ENCODE measurements around the gene ZBTB32.

ZBTB32 gene

GRCh38 chr19:35729021-35729420 is 24.7 kb downstream of the ZBTB32 start (continued):
- TF ChIP-seq, protein P1, sequence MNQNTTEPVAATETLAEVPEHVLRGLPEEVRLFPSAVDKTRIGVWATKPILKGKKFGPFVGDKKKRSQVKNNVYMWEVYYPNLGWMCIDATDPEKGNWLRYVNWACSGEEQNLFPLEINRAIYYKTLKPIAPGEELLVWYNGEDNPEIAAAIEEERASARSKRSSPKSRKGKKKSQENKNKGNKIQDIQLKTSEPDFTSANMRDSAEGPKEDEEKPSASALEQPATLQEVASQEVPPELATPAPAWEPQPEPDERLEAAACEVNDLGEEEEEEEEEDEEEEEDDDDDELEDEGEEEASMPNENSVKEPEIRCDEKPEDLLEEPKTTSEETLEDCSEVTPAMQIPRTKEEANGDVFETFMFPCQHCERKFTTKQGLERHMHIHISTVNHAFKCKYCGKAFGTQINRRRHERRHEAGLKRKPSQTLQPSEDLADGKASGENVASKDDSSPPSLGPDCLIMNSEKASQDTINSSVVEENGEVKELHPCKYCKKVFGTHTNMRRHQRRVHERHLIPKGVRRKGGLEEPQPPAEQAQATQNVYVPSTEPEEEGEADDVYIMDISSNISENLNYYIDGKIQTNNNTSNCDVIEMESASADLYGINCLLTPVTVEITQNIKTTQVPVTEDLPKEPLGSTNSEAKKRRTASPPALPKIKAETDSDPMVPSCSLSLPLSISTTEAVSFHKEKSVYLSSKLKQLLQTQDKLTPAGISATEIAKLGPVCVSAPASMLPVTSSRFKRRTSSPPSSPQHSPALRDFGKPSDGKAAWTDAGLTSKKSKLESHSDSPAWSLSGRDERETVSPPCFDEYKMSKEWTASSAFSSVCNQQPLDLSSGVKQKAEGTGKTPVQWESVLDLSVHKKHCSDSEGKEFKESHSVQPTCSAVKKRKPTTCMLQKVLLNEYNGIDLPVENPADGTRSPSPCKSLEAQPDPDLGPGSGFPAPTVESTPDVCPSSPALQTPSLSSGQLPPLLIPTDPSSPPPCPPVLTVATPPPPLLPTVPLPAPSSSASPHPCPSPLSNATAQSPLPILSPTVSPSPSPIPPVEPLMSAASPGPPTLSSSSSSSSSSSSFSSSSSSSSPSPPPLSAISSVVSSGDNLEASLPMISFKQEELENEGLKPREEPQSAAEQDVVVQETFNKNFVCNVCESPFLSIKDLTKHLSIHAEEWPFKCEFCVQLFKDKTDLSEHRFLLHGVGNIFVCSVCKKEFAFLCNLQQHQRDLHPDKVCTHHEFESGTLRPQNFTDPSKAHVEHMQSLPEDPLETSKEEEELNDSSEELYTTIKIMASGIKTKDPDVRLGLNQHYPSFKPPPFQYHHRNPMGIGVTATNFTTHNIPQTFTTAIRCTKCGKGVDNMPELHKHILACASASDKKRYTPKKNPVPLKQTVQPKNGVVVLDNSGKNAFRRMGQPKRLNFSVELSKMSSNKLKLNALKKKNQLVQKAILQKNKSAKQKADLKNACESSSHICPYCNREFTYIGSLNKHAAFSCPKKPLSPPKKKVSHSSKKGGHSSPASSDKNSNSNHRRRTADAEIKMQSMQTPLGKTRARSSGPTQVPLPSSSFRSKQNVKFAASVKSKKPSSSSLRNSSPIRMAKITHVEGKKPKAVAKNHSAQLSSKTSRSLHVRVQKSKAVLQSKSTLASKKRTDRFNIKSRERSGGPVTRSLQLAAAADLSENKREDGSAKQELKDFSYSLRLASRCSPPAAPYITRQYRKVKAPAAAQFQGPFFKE (tag by site-specific recombination; IDR thresholded peaks at IDR 0.05; ENCODE audit: borderline replicate concordance), result no peak
- TF ChIP-seq ZNF18 (tag by site-specific recombination; IDR thresholded peaks at IDR 0.05) (no peak), ZBTB48 (tag by site-specific recombination; IDR thresholded peaks at IDR 0.05) (no peak), ZNF302 (tag by site-specific recombination; IDR thresholded peaks at IDR 0.05; ENCODE audit: low read depth) (no peak)

- Histone ChIP-seq H3K27ac (ENCODE audit: extremely low read depth, low read depth, low read length) (peak overlapping the region; percentile 31; the same call in 1 of the 2 replicates), H3K4me3 (ENCODE audit: low read depth, low read length) (no peak overlapping the region), H3K9me3 (ENCODE audit: control insufficient read depth, insufficient read depth, low read depth, low read length) (no peaks in the 10 kb centered on the region), H3K36me3 (ENCODE audit: control insufficient read depth in 2 of 2, insufficient read depth in 1 of 2, low read length in 2 of 2) (peaks cover 97 to 98% of the 10 kb centered on the region in 2 experiments), H3K4me1 (ENCODE audit: control insufficient read depth, insufficient read depth, low read length) (no peaks in the 10 kb centered on the region)
- TF ChIP-seq, protein P2, sequence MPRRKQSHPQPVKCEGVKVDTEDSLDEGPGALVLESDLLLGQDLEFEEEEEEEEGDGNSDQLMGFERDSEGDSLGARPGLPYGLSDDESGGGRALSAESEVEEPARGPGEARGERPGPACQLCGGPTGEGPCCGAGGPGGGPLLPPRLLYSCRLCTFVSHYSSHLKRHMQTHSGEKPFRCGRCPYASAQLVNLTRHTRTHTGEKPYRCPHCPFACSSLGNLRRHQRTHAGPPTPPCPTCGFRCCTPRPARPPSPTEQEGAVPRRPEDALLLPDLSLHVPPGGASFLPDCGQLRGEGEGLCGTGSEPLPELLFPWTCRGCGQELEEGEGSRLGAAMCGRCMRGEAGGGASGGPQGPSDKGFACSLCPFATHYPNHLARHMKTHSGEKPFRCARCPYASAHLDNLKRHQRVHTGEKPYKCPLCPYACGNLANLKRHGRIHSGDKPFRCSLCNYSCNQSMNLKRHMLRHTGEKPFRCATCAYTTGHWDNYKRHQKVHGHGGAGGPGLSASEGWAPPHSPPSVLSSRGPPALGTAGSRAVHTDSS (tag by site-specific recombination; IDR thresholded peaks at IDR 0.05), result no peak
- CTCF ChIA-PET, result interaction anchor here (1.0 kb wide), 1 partner anchor 35 kb away, joined by 3 read pairs; no protein-coding TSS in a partner anchor
- POLR2A ChIA-PET, result interaction anchor here (1.3 to 13.6 kb wide), 3 partner anchors 8 to 19 kb away, joined by 4 to 204 read pairs (median 7); partner anchors contain the start of genes IGFLR1 and LIN37
Measured at GRCh38 chr19:35729763-35730162, 25.4 kb downstream of the ZBTB32 start.

DNA sequence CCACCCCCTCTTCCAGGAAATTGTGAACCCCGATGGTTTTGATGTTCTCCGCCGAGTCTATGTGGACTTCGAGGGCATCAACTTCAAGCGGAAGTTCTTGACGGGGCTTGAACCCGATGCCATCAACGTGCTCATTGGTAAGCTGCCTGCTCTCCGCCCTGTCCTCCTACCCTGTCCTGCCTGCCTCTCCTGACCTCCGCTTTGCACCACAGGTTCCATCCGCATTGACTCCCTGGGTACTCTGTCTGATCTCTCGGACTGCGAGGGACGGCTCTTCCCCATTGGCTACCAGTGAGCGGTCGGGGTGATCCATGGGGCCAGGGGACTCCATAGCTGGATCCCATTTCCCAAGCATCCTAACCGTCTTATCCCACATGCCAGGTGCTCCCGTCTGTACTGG is 26.0 kb downstream of the ZBTB32 start:
- H3K4me1 ChIP-seq (ENCODE audit: control insufficient read depth, insufficient read depth, low read length), result no peaks in the 10 kb centered on the region
- TF ChIP-seq ZNF530 (tag by site-specific recombination; IDR thresholded peaks at IDR 0.05; ENCODE audit: low read depth) (no peak), ZNF398 (tag by site-specific recombination; IDR thresholded peaks at IDR 0.05) (no peak), ZNF2 (tag by site-specific recombination; IDR thresholded peaks at IDR 0.05) (no peak), ZBTB49 (tag by site-specific recombination; IDR thresholded peaks at IDR 0.05; ENCODE audit: low read depth) (no peak), ZNF23 (tag by site-specific recombination; IDR thresholded peaks at IDR 0.05; ENCODE audit: borderline replicate concordance) (no peak), ZFP41 (tag by site-specific recombination; IDR thresholded peaks at IDR 0.05; ENCODE audit: borderline replicate concordance) (no peak), ZBTB48 (tag by site-specific recombination; IDR thresholded peaks at IDR 0.05) (no peak), KLF16 (tag by site-specific recombination; IDR thresholded peaks at IDR 0.05) (no peak), FEZF1 (tag by site-specific recombination; IDR thresholded peaks at IDR 0.05) (no peak), ZNF221 (tag by site-specific recombination; IDR thresholded peaks at IDR 0.05; ENCODE audit: borderline replicate concordance) (no peak), MZF1 (tag by site-specific recombination; IDR thresholded peaks at IDR 0.05; ENCODE audit: borderline replicate concordance) (no peak), EGR2 (tag by site-specific recombination; IDR thresholded peaks at IDR 0.05; ENCODE audit: low read depth) (no peak), ZFP3 (tag by site-specific recombination; IDR thresholded peaks at IDR 0.05; ENCODE audit: low read depth) (no peak), ZNF19 (tag by site-specific recombination; IDR thresholded peaks at IDR 0.05; ENCODE audit: low read depth) (no peak), KLF9 (tag by site-specific recombination; IDR thresholded peaks at IDR 0.05; ENCODE audit: low read depth) (no peak)

More for the DNA sequence above, 26.0 kb downstream of the ZBTB32 start:
- Histone ChIP-seq H3K27ac (ENCODE audit: extremely low read depth, low read depth, low read length) (no peak overlapping the region), H3K36me3 (ENCODE audit: control insufficient read depth in 2 of 2, insufficient read depth in 1 of 2, low read length in 2 of 2) (peaks cover 97 to 98% of the 10 kb centered on the region in 2 experiments), H3K4me3 (ENCODE audit: low read depth, low read length) (no peak overlapping the region), H3K9me3 (ENCODE audit: control insufficient read depth, insufficient read depth, low read depth, low read length) (no peaks in the 10 kb centered on the region)
- POLR2A ChIA-PET, result interaction anchor here (0.9 to 13.6 kb wide), 4 partner anchors 7 to 36 kb away, joined by 3 to 204 read pairs (median 6); partner anchors contain the start of genes IGFLR1 and LIN37
- CTCF ChIA-PET, result interaction anchor here (0.7 to 1.3 kb wide), 3 partner anchors 11 to 192 kb away, joined by 3 to 4 read pairs (median 3); no protein-coding TSS in a partner anchor

All from HEK293 (cell line).